Endothelial cell of umbilical vein (primary cell): ENCODE measurements around the gene PDGFRB. TPM values are rescaled to one million over a fixed set of nuclear protein-coding genes. Genes with fewer than 3 reads are reported as not detected.

Experiments
- BruUV-seq: library from RNA; stranded (reverse); fragments of 400-500 nt; replicated peaks from 2 replicates; lab custom pipeline; 2021; lab: Mats Ljungman, UMichigan
- CTCF ChIA-PET: fragments of 300-600, 350-600 bp; sonication (Branson Sonifier 250); formaldehyde crosslinking; loops from one replicate; lab custom pipeline; 2021; ENCODE audit warnings: antibody characterized with exemption, inconsistent platforms; lab: Charles Lee
- POLR2A ChIA-PET: fragments of 300-600, 350-600 bp; sonication (Branson Sonifier 250); formaldehyde crosslinking; loops from one replicate; lab custom pipeline; 2021; ENCODE audit warnings: antibody characterized with exemption, inconsistent platforms; lab: Charles Lee
- DNase-seq: peaks from one replicate; pipeline ENCODE4 v3.0.0-alpha.2; 2011; ENCODE audit warnings: low read depth, low spot score
- FAIRE-seq: peaks from 2 replicates; lab custom pipeline; 2011; peaks lifted over from hg19 to GRCh38; lab: Jason Lieb, UNC
- H2AFZ ChIP-seq: 2 replicates; pipeline ENCODE4 v1.6.0; 2012; ENCODE audit warnings: low read depth, low read length, control low read depth, inconsistent platforms
- H3K27ac ChIP-seq: 2 replicates; pipeline ENCODE4 v1.5.1; 2011; ENCODE audit warnings: low read depth, mild to moderate bottlenecking, control low read depth, low read length, moderate library complexity; ENCODE audit not compliant: insufficient read depth
- H3K27me3 ChIP-seq, 2 experiments: 2 replicates each; pipeline versions ENCODE4 v1.6.0 to v1.6.1; 2011; ENCODE audit warnings: low read length in 2 of 2, mixed read lengths in 1 of 2; ENCODE audit not compliant: control insufficient read depth in 2 of 2, insufficient read depth in 2 of 2
- H3K36me3 ChIP-seq, 2 experiments: 2 replicates in 1 of 2; 3 replicates in 1 of 2; pipeline ENCODE4 v1.5.1; 2011; ENCODE audit warnings: low read length in 2 of 2, mild to moderate bottlenecking in 1 of 2, moderate library complexity in 1 of 2; ENCODE audit not compliant: control insufficient read depth in 2 of 2, insufficient read depth in 2 of 2; ENCODE audit errors: extremely low read depth in 1 of 2
- H3K4me1 ChIP-seq: 3 replicates; pipeline ENCODE4 v1.5.1; 2011; ENCODE audit warnings: mild to moderate bottlenecking, low read length; ENCODE audit not compliant: control insufficient read depth, insufficient read depth; ENCODE audit errors: extremely low read depth
- H3K4me2 ChIP-seq: 2 replicates; pipeline ENCODE4 v1.6.1; 2011; ENCODE audit warnings: low read length, control low read depth, mixed read lengths; ENCODE audit not compliant: insufficient read depth
- H3K4me3 ChIP-seq, 3 experiments: fragments of 200-600 bp in 1 of 3; sonication (generic), shearing (Covaris generic) in 1 of 3; replicated peaks in 1 of 3; 2 replicates each; pipeline ENCODE4 v1.5.1; 2011 to 2016; ENCODE audit warnings: control low read depth in 3 of 3, low read length in 3 of 3, mild to moderate bottlenecking in 2 of 3, inconsistent platforms in 1 of 3, low read depth in 1 of 3, moderate library complexity in 1 of 3; ENCODE audit not compliant: insufficient read depth in 1 of 3
- H3K79me2 ChIP-seq: 2 replicates; pipeline ENCODE4 v1.6.0; 2012; ENCODE audit warnings: low read length, inconsistent platforms; ENCODE audit not compliant: control insufficient read depth, insufficient read depth
- H3K9ac ChIP-seq: replicated peaks from 2 replicates; pipeline ENCODE3; 2011; ENCODE audit warnings: low read length, control low read depth; ENCODE audit not compliant: insufficient read depth; ENCODE audit errors: extremely low read depth
- H3K9me1 ChIP-seq: replicated peaks from 3 replicates; pipeline ENCODE4 v1.6.0; 2011; ENCODE audit warnings: mild to moderate bottlenecking, low read length; ENCODE audit not compliant: control insufficient read depth, insufficient read depth; ENCODE audit errors: extremely low read depth
- H3K9me3 ChIP-seq: replicated peaks from 2 replicates; pipeline ENCODE4 v1.5.1; 2012; ENCODE audit warnings: low read length, inconsistent platforms; ENCODE audit not compliant: control insufficient read depth, insufficient read depth
- H4K20me1 ChIP-seq: replicated peaks from 2 replicates; pipeline ENCODE3; 2011; ENCODE audit warnings: mild to moderate bottlenecking, low read length; ENCODE audit not compliant: control insufficient read depth, insufficient read depth; ENCODE audit errors: extremely low read depth
- CTCF ChIP-seq, 2 donors: IDR thresholded peaks; 1 replicate in 1 of 2; 2 replicates in 1 of 2; pipeline ENCODE4 v1.5.1; 2011; ENCODE audit warnings: low read length in 2 of 2, mild to moderate bottlenecking in 2 of 2, moderate library complexity in 2 of 2, control low read depth in 1 of 2, inconsistent platforms in 1 of 2, low read depth in 1 of 2; ENCODE audit not compliant: insufficient read depth in 1 of 2; ENCODE audit errors: extremely low read depth in 1 of 2
- EZH2 ChIP-seq: IDR thresholded peaks from 2 replicates; pipeline ENCODE4 v1.6.1; 2012; ENCODE audit warnings: borderline replicate concordance, low read depth, mild to moderate bottlenecking, moderate library complexity, low read length, inconsistent platforms; ENCODE audit not compliant: severe bottlenecking
- FOS ChIP-seq: IDR thresholded peaks from 2 replicates; pipeline ENCODE4 v1.6.1; 2011; ENCODE audit warnings: mild to moderate bottlenecking, low read length, moderate library complexity, borderline replicate concordance; ENCODE audit not compliant: insufficient read depth
- GATA2 ChIP-seq: IDR thresholded peaks from 2 replicates; pipeline ENCODE4 v1.7.0; 2011; ENCODE audit warnings: low read depth, mild to moderate bottlenecking, moderate library complexity, mixed read lengths, low read length; ENCODE audit not compliant: insufficient read length, insufficient read depth
- JUN ChIP-seq: IDR thresholded peaks from 2 replicates; pipeline ENCODE4 v1.6.1; 2011; ENCODE audit warnings: borderline replicate concordance, low read depth; ENCODE audit not compliant: insufficient read length, insufficient read depth
- MYC ChIP-seq: IDR thresholded peaks from one replicate; pipeline ENCODE4 v1.6.1; 2011; ENCODE audit warnings: mild to moderate bottlenecking, low read depth, low read length
- POLR2A ChIP-seq: IDR thresholded peaks from 2 replicates; pipeline ENCODE4 v1.6.1; 2012; ENCODE audit warnings: low read depth, mild to moderate bottlenecking, control low read depth, low read length
- POLR2AphosphoS5 ChIP-seq: IDR thresholded peaks from 2 replicates; pipeline ENCODE4 v1.6.1; 2012; ENCODE audit warnings: low read depth, mild to moderate bottlenecking, control low read depth, low read length, moderate library complexity; ENCODE audit not compliant: insufficient read depth
- dilution Hi-C: fragments of 300-500 bp; cut with MboI; formaldehyde crosslinking; loops from one replicate; pipeline ENCODE4 v1.15.0; 2019; ENCODE audit warnings: low sequenced_read_pairs; ENCODE audit not compliant: extremely low pct_ligation_motif_present
- intact Hi-C: fragments of 100-400 bp; cut with micrococcal nuclease; formaldehyde crosslinking; loops from one replicate; pipeline ENCODE4 v1.10.0; 2022
- polyA plus RNA-seq, 4 experiments: library from polyadenylated mRNA; depleted of rRNA in 3 of 4; stranded (reverse) in 3 of 4; unstranded in 1 of 4; fragments of >200 nt; gene quantifications; 2 replicates each; pipeline versions ENCODE4 v1.2.1 to v1.2.3, GENCODE V29; 2011 to 2012; ENCODE audit warnings: missing spikeins in 1 of 4
- total RNA-seq: library from RNA; stranded (reverse); gene quantifications from 2 replicates; pipeline ENCODE4 v1.2.3, GENCODE V29; 2021
- TF ChIP-seq, protein P1 (sequence below): IDR thresholded peaks from 2 replicates; pipeline ENCODE4 v1.6.1; 2011; ENCODE audit not compliant: insufficient read depth, insufficient read length

PDGFRB gene
- total and polyA plus RNA-seq, 2 donors (not counting 3 experiments of a cell fraction or from before 2014, with no cell fraction given), result 1.4 to 1.7 TPM

DNA sequence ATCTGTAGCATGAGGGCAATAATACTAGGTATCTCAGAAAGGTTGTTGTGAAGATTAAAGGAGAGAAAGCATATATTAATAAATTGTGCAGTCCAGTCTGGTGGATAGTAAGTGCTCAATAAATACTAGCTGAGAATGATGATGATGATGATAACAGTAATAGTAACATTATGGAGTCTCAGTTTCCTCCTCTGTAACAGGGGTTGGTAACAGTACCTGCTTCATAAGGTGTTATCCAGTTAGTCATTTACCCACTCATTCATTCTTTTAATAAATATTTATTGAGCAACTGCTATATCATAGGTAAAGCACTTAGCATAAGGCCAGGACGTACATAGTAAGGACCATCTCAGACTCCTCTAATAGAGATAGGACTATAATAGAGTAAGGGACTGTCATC is 41.8 kb upstream of the PDGFRB start:
- TF ChIP-seq, protein P1, sequence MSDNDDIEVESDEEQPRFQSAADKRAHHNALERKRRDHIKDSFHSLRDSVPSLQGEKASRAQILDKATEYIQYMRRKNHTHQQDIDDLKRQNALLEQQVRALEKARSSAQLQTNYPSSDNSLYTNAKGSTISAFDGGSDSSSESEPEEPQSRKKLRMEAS, result no peak
- TF ChIP-seq POLR2A (no peak), POLR2AphosphoS5 (no peak), CTCF (IDR thresholded peaks at IDR 0.05; ENCODE audit: extremely low read depth in 1 of 2, insufficient read depth in 1 of 2, low read depth in 1 of 2, low read length in 2 of 2) (no peak), MYC (no peak), EZH2 (no peak), JUN (no peak), FOS (no peak), GATA2 (no peak)
- dilution Hi-C loops (no loop called here), intact Hi-C loops (no loop called here)
- ChIA-PET POLR2A (no interaction called here), CTCF (interaction anchor here (1.2 kb wide), 1 partner anchor 35 kb away, joined by 4 read pairs; no protein-coding TSS in a partner anchor)
- Histone ChIP-seq H3K27me3 (peaks cover 11 to 15% of the 10 kb centered on the region in 2 experiments), H3K9me1 (no peaks in the 10 kb centered on the region), H3K4me1 (no peaks in the 10 kb centered on the region), H3K4me2 (no peak overlapping the region), H4K20me1 (no peaks in the 10 kb centered on the region), H3K9ac (no peak overlapping the region), H3K36me3 (no peaks in the 10 kb centered on the region), H2AFZ (no peak overlapping the region), H3K27ac (no peak overlapping the region), H3K9me3 (no peaks in the 10 kb centered on the region), H3K4me3 (no peak overlapping the region), H3K79me2 (no peaks in the 10 kb centered on the region)
- FAIRE-seq, result no peak
- DNase-seq, result no peak
- no TSS peak for BruUV-seq
